A549 (cell line): ENCODE measurements around the gene HOXA4. TPM values are rescaled to one million over a fixed set of nuclear protein-coding genes. Genes with fewer than 3 reads are reported as not detected.

Experiments used
- ATAC-seq, 2 experiments: fragments of 200-7000 bp in 1 of 2; fragments of >200 bp in 1 of 2; cut with Nextera tagmentation in 1 of 2; cut with Tn5 transposase in 1 of 2; 3 replicates each; pipeline versions ENCODE4 v1.8.0 to v1.9.1; 2018 to 2020; ENCODE audit warnings: mild to moderate bottlenecking in 1 of 2, moderate library complexity in 1 of 2
- CTCF ChIA-PET: fragments of 300-600 bp; sonication (Branson Sonifier 250); formaldehyde crosslinking; extraction: SDS; loops from one replicate; lab custom pipeline; 2021; ENCODE audit warnings: antibody characterized with exemption, inconsistent platforms; lab: Yijun Ruan, JAX
- POLR2A ChIA-PET: fragments of 350-600 bp; formaldehyde crosslinking; extraction: SDS; loops from one replicate; lab custom pipeline; 2021; ENCODE audit warnings: antibody characterized with exemption, inconsistent platforms; lab: Yijun Ruan, JAX
- DNase-seq, 2 experiments: peaks; one replicate each; pipeline versions ENCODE4 v3.0.0 to v3.0.0-alpha.2; 2011 to 2016; ENCODE audit warnings: low read depth in 1 of 2, low spot score in 1 of 2
- FAIRE-seq: peaks from 2 replicates; lab custom pipeline; 2011; peaks lifted over from hg19 to GRCh38; lab: Jason Lieb, UNC
- H3K27ac ChIP-seq, 2 experiments: fragments of >200 bp; sonication (Bioruptor Twin); formaldehyde crosslinking; 3 replicates each; pipeline ENCODE4 v1.5.1; 2016 to 2017
- H3K4me1 ChIP-seq: fragments of >200 bp; sonication (Bioruptor Twin); formaldehyde crosslinking; 3 replicates; pipeline ENCODE4 v1.6.1; 2016
- H3K4me2 ChIP-seq: fragments of >200 bp; sonication (Bioruptor Twin); formaldehyde crosslinking; 3 replicates; pipeline ENCODE4 v1.6.1; 2016
- H3K4me3 ChIP-seq: fragments of >200 bp; sonication (Bioruptor Twin); formaldehyde crosslinking; 3 replicates; pipeline ENCODE4 v1.5.1; 2016
- H3K9me3 ChIP-seq: fragments of >200 bp; sonication (Bioruptor Twin); formaldehyde crosslinking; 3 replicates; pipeline ENCODE4 v1.6.1; 2016
- ATOH8 ChIP-seq: fragments of 250-450 bp; sonication (Bioruptor Pico); IDR thresholded peaks from 2 replicates; pipeline ENCODE4 v1.5.0; 2020; ENCODE audit warnings: low read depth, mild to moderate bottlenecking, moderate library complexity
- CBX8 ChIP-seq: fragments of 200-600 bp; sonication (generic); IDR thresholded peaks from 2 replicates; pipeline ENCODE4 v1.6.1; 2016
- CEBPB ChIP-seq, 2 experiments: fragments of >200 bp in 1 of 2; sonication (Bioruptor Twin) in 1 of 2; formaldehyde crosslinking in 1 of 2; IDR thresholded peaks; 2 replicates each; pipeline ENCODE4 v1.6.1; 2012 to 2016
- E2F6 ChIP-seq: IDR thresholded peaks from 2 replicates; pipeline ENCODE4 v1.6.1; 2012; ENCODE audit warnings: low read depth, borderline replicate concordance
- EHF ChIP-seq: fragments of 250-450 bp; sonication (Bioruptor Pico); IDR thresholded peaks from 2 replicates; pipeline ENCODE4 v1.5.0; 2020; ENCODE audit warnings: mild to moderate bottlenecking
- ESRRA ChIP-seq: fragments of 150-350 bp; IDR thresholded peaks from 2 replicates; pipeline ENCODE4 v1.6.1; 2014; ENCODE audit warnings: mild to moderate bottlenecking, low read length, borderline replicate concordance
- FOXS1 ChIP-seq: fragments of 250-450 bp; sonication (Bioruptor Pico); IDR thresholded peaks from 2 replicates; pipeline ENCODE4 v1.5.0; 2020; ENCODE audit warnings: mild to moderate bottlenecking, moderate library complexity
- GATA3 ChIP-seq: IDR thresholded peaks from 2 replicates; pipeline ENCODE4 v1.6.1; 2012; ENCODE audit warnings: borderline replicate concordance
- HEYL ChIP-seq: fragments of 250-450 bp; sonication (Bioruptor Pico); IDR thresholded peaks from 2 replicates; pipeline ENCODE4 v1.8.0; 2021; ENCODE audit warnings: mild to moderate bottlenecking, moderate library complexity
- HOXB13 ChIP-seq: fragments of 250-450 bp; sonication (Bioruptor Pico); IDR thresholded peaks from 2 replicates; pipeline ENCODE4 v1.5.0; 2020; ENCODE audit warnings: low read depth, mild to moderate bottlenecking, moderate library complexity
- JUN ChIP-seq, 2 experiments: fragments of >200 bp; sonication (Bioruptor Twin); formaldehyde crosslinking; IDR thresholded peaks; 2 replicates in 1 of 2; 3 replicates in 1 of 2; pipeline ENCODE4 v1.6.1; 2016 to 2017
- JUNB ChIP-seq: fragments of >200 bp; sonication (Bioruptor Twin); formaldehyde crosslinking; IDR thresholded peaks from 2 replicates; pipeline ENCODE4 v1.6.1; 2016
- KDM5A ChIP-seq: fragments of 200-600 bp; sonication (generic); IDR thresholded peaks from 2 replicates; pipeline ENCODE4 v1.6.1; 2016; ENCODE audit warnings: antibody characterized with exemption, mild to moderate bottlenecking
- MAZ ChIP-seq: fragments of 150-350 bp; IDR thresholded peaks from 2 replicates; pipeline ENCODE4 v1.6.1; 2014; ENCODE audit warnings: antibody characterized with exemption, low read depth, low read length, borderline replicate concordance
- NFE2L2 ChIP-seq: fragments of 150-350 bp; conservative IDR thresholded peaks from 2 replicates; pipeline ENCODE4 v1.6.1; 2014; ENCODE audit warnings: low read length
- NPAS2 ChIP-seq: fragments of 250-450 bp; sonication (Bioruptor Pico); IDR thresholded peaks from 2 replicates; pipeline ENCODE4 v1.8.0; 2022; ENCODE audit warnings: mild to moderate bottlenecking, moderate library complexity, borderline replicate concordance
- NR3C1 ChIP-seq: fragments of >200 bp; sonication (Bioruptor Twin); formaldehyde crosslinking; IDR thresholded peaks from 3 replicates; pipeline ENCODE4 v1.6.1; 2017
- POLR2A ChIP-seq: IDR thresholded peaks from 2 replicates; pipeline ENCODE4 v1.6.1; 2012; ENCODE audit warnings: mild to moderate bottlenecking, low read length
- POLR2AphosphoS2 ChIP-seq: conservative IDR thresholded peaks from 2 replicates; pipeline ENCODE4 v1.6.1; 2012; ENCODE audit warnings: low read length, improper control_type of control experiment, inconsistent platforms
- RCOR1 ChIP-seq: fragments of 150-350 bp; IDR thresholded peaks from 2 replicates; pipeline ENCODE4 v1.6.1; 2014; ENCODE audit warnings: antibody characterized with exemption, low read length, low read depth
- REST ChIP-seq: fragments of 200-600 bp; sonication (generic); IDR thresholded peaks from 2 replicates; pipeline ENCODE4 v1.6.1; 2016; ENCODE audit warnings: antibody characterized with exemption, mild to moderate bottlenecking, moderate library complexity
- RFX5 ChIP-seq: fragments of 450-650 bp; IDR thresholded peaks from 2 replicates; pipeline ENCODE4 v1.7.1; 2014; ENCODE audit warnings: antibody characterized with exemption, mild to moderate bottlenecking, moderate library complexity
- SMC3 ChIP-seq: fragments of >200 bp; sonication (Bioruptor Twin); formaldehyde crosslinking; IDR thresholded peaks from 3 replicates; pipeline ENCODE4 v1.6.1; 2018; ENCODE audit warnings: inconsistent platforms
- SREBF2 ChIP-seq: fragments of 450-650 bp; IDR thresholded peaks from 2 replicates; pipeline ENCODE4 v1.6.1; 2014; ENCODE audit warnings: mild to moderate bottlenecking, moderate library complexity
- TP53 ChIP-seq: fragments of 250-450 bp; sonication (Bioruptor Pico); IDR thresholded peaks from 2 replicates; pipeline ENCODE4 v1.5.0; 2021; ENCODE audit warnings: mild to moderate bottlenecking, moderate library complexity
- WGBS: methylation state at CpG from one replicate; pipeline ENCODE4 v1.1.6; 2017; ENCODE audit errors: missing lambda C conversion rate; 5-methylcytosine and 5-hydroxymethylcytosine counted together
- polyA plus RNA-seq, 4 experiments: library from polyadenylated mRNA; depleted of rRNA in 3 of 4; stranded (reverse); fragments of >200 nt; fragmentation: RNase III in 1 of 4; extraction: RNeasy Plus Mini Kit Qiagen cat#74134 plus additional on column Dnase treatment in 1 of 4; gene quantifications; 2 replicates in 3 of 4; 3 replicates in 1 of 4; pipeline ENCODE4 v1.2.3, GENCODE V29; 2011 to 2017

HOXA4 gene
- polyA plus RNA-seq, 2 of the 4 experiments (the other 2 are of a cell fraction): 2.1 to 2.6 TPM

GRCh38 chr7:27122077-27122910 is 8.3 kb downstream of the HOXA4 start (continued):
- TF ChIP-seq REST (no peak), ESRRA (no peak), EHF (CRISPR knock-in tag) (no peak), MAZ (no peak), HEYL (CRISPR knock-in tag) (no peak), RCOR1 (no peak), NR3C1 (no peak), NPAS2 (CRISPR knock-in tag) (no peak), E2F6 (peak; percentile 50; the same call in 1 of the 2 replicates), SREBF2 (no peak), TP53 (no peak), CBX8 (no peak), SMC3 (no peak), KDM5A (no peak), ATOH8 (CRISPR knock-in tag) (no peak), HOXB13 (CRISPR knock-in tag) (no peak), POLR2A (peak; percentile 36), GATA3 (no peak), POLR2AphosphoS2 (no peak), NFE2L2 (no peak), JUN (IDR thresholded peaks at IDR 0.05) (peak in 1 of 2 experiments; percentile 47; a peak in 3 of 5 replicates), CEBPB (IDR thresholded peaks at IDR 0.05) (no peak), FOXS1 (no peak)
- TF ChIP-seq, all 56 proteins: peak for 6

- POLR2A ChIA-PET: interaction anchor here (0.9 to 1.9 kb wide), 7 partner anchors 7 to 257 kb away, joined by 3 to 9 read pairs (median 6); partner anchors contain the start of genes HOXA4 and SKAP2
- FAIRE-seq: no peak
- peak overlapping the region; percentile 57 for H3K4me3 ChIP-seq
These were observed 8.9 kb downstream of the HOXA4 start for GRCh38 chr7:27121684-27122076.

More at GRCh38 chr7:27121684-27122076, 8.9 kb downstream of the HOXA4 start:
- Histone ChIP-seq H3K4me2 (peak overlapping the region; percentile 85), H3K27ac (peak overlapping the region; percentile 89 to 90), H3K4me1 (peaks cover 55% of the 10 kb centered on the region), H3K9me3 (no peaks in the 10 kb centered on the region)
- TF ChIP-seq RFX5 (no peak), GATA3 (no peak), JUNB (no peak), MAZ (no peak), E2F6 (0 out of 2 replicates have a peak, but pooled peaks have one; percentile 15)
- DNase-seq (no peak), ATAC-seq (peak in 1 of 2 experiments; percentile 1; a peak in 1 of 6 replicates)
- WGBS: 1% methylated on average over 7 of the region's 7 CpGs
- CTCF ChIA-PET: interaction anchor here (0.8 to 2.6 kb wide), 6 partner anchors 9 to 435 kb away, joined by 3 to 6 read pairs (median 4); partner anchors contain the start of genes HOXA4 and HOXA5
